ENCODE measurements around the gene PLA2G2A. TPM values are rescaled to one million over a fixed set of nuclear protein-coding genes. Genes with fewer than 3 reads are reported as not detected.

Gene PLA2G2A
- total RNA-seq, 1 donor from 2014 or later, result not detected

GRCh38 chr1:19942657-19943056, 36.8 kb downstream of the PLA2G2A start:
- H4K20me1 ChIP-seq (ENCODE audit: insufficient read depth, low read length), result no peaks in the 10 kb centered on the region
- DNase-seq (ENCODE audit: low read depth) (no peak), FAIRE-seq (no peak)
- H3K4me3 Mint-ChIP-seq (ENCODE audit: unreplicated experiment), result no peak overlapping the region
- no peaks in the 10 kb centered on the region for H3K9me3 ChIP-seq (ENCODE audit: insufficient read depth, low read depth, low read length)
- H3K9me3 Mint-ChIP-seq (ENCODE audit: unreplicated experiment), result peaks cover 9% of the 10 kb centered on the region
- H3K36me3 Mint-ChIP-seq (ENCODE audit: low read depth, unreplicated experiment), result no peaks in the 10 kb centered on the region
- no peak overlapping the region for H3K27ac Mint-ChIP-seq (ENCODE audit: unreplicated experiment)
- no peak for TF ChIP-seq CTCF (IDR thresholded peaks at IDR 0.05; ENCODE audit: insufficient read depth, low read depth, low read length)
- TF ChIP-seq EZH2 (IDR thresholded peaks at IDR 0.05; ENCODE audit: insufficient read depth, low read length), result no peak
- H3K4me2 ChIP-seq (ENCODE audit: low read length), result no peak overlapping the region
- H3K4me1 ChIP-seq (ENCODE audit: insufficient read depth, low read length), result no peaks in the 10 kb centered on the region
- H3K36me3 ChIP-seq (ENCODE audit: insufficient read depth, low read length), result no peaks in the 10 kb centered on the region
- no peak overlapping the region for H3K9ac ChIP-seq (ENCODE audit: low read length)
- no peak overlapping the region for H2AFZ ChIP-seq (ENCODE audit: low read depth, low read length)
- H3K27me3 Mint-ChIP-seq (ENCODE audit: low read depth, unreplicated experiment), result no peaks in the 10 kb centered on the region
- peaks cover 8% of the 10 kb centered on the region for H3K27me3 ChIP-seq (ENCODE audit: insufficient read depth, low read length)
- no peak overlapping the region for H3K27ac ChIP-seq (ENCODE audit: low read depth, low read length)
- H3K79me2 ChIP-seq (ENCODE audit: insufficient read depth, low read length), result no peaks in the 10 kb centered on the region
- no peak overlapping the region for H3K4me3 ChIP-seq (ENCODE audit: insufficient read depth, low read depth, low read length)
- H3K4me1 Mint-ChIP-seq (ENCODE audit: low read depth, unreplicated experiment), result no peaks in the 10 kb centered on the region

GRCh38 chr1:19942088-19942487, 37.3 kb downstream of the PLA2G2A start:
- no peaks in the 10 kb centered on the region for H3K36me3 Mint-ChIP-seq (ENCODE audit: low read depth, unreplicated experiment)
- Histone ChIP-seq H3K9me3 (ENCODE audit: insufficient read depth, low read depth, low read length) (no peaks in the 10 kb centered on the region), H3K27ac (ENCODE audit: low read depth, low read length) (no peak overlapping the region), H3K4me1 (ENCODE audit: insufficient read depth, low read length) (no peaks in the 10 kb centered on the region), H2AFZ (ENCODE audit: low read depth, low read length) (no peak overlapping the region), H4K20me1 (ENCODE audit: insufficient read depth, low read length) (no peaks in the 10 kb centered on the region), H3K79me2 (ENCODE audit: insufficient read depth, low read length) (no peaks in the 10 kb centered on the region), H3K4me3 (ENCODE audit: insufficient read depth, low read depth, low read length) (no peak overlapping the region), H3K36me3 (ENCODE audit: insufficient read depth, low read length) (no peaks in the 10 kb centered on the region), H3K9ac (ENCODE audit: low read length) (no peak overlapping the region), H3K4me2 (ENCODE audit: low read length) (no peak overlapping the region), H3K27me3 (ENCODE audit: insufficient read depth, low read length) (peaks cover 8% of the 10 kb centered on the region)
- peaks cover 9% of the 10 kb centered on the region for H3K9me3 Mint-ChIP-seq (ENCODE audit: unreplicated experiment)
- TF ChIP-seq EZH2 (IDR thresholded peaks at IDR 0.05; ENCODE audit: insufficient read depth, low read length) (no peak), CTCF (IDR thresholded peaks at IDR 0.05; ENCODE audit: insufficient read depth, low read depth, low read length) (no peak)
- H3K4me3 Mint-ChIP-seq (ENCODE audit: unreplicated experiment), result no peak overlapping the region
- no peak for FAIRE-seq
- H3K4me1 Mint-ChIP-seq (ENCODE audit: low read depth, unreplicated experiment), result no peaks in the 10 kb centered on the region
- no peak for DNase-seq (ENCODE audit: low read depth)
- no peaks in the 10 kb centered on the region for H3K27me3 Mint-ChIP-seq (ENCODE audit: low read depth, unreplicated experiment)
- H3K27ac Mint-ChIP-seq (ENCODE audit: unreplicated experiment), result no peak overlapping the region

- Mint-ChIP-seq H3K4me1 (ENCODE audit: low read depth, unreplicated experiment) (no peaks in the 10 kb centered on the region), H3K36me3 (ENCODE audit: low read depth, unreplicated experiment) (no peaks in the 10 kb centered on the region), H3K9me3 (ENCODE audit: unreplicated experiment) (peaks cover 9% of the 10 kb centered on the region), H3K27ac (ENCODE audit: unreplicated experiment) (no peak overlapping the region), H3K27me3 (ENCODE audit: low read depth, unreplicated experiment) (no peaks in the 10 kb centered on the region), H3K4me3 (ENCODE audit: unreplicated experiment) (no peak overlapping the region)
- FAIRE-seq, result no peak
- Histone ChIP-seq H3K27ac (ENCODE audit: low read depth, low read length) (no peak overlapping the region), H3K79me2 (ENCODE audit: insufficient read depth, low read length) (no peaks in the 10 kb centered on the region), H4K20me1 (ENCODE audit: insufficient read depth, low read length) (no peaks in the 10 kb centered on the region), H3K36me3 (ENCODE audit: insufficient read depth, low read length) (no peaks in the 10 kb centered on the region), H3K9me3 (ENCODE audit: insufficient read depth, low read depth, low read length) (no peaks in the 10 kb centered on the region), H3K4me1 (ENCODE audit: insufficient read depth, low read length) (no peaks in the 10 kb centered on the region), H3K4me2 (ENCODE audit: low read length) (no peak overlapping the region), H2AFZ (ENCODE audit: low read depth, low read length) (no peak overlapping the region), H3K9ac (ENCODE audit: low read length) (no peak overlapping the region), H3K4me3 (ENCODE audit: insufficient read depth, low read depth, low read length) (no peak overlapping the region), H3K27me3 (ENCODE audit: insufficient read depth, low read length) (peaks cover 6% of the 10 kb centered on the region)
- TF ChIP-seq CTCF (IDR thresholded peaks at IDR 0.05; ENCODE audit: insufficient read depth, low read depth, low read length) (no peak), EZH2 (IDR thresholded peaks at IDR 0.05; ENCODE audit: insufficient read depth, low read length) (no peak)
- DNase-seq (ENCODE audit: low read depth), result no peak
Observed at GRCh38 chr1:19941206-19941568, 38.2 kb downstream of the PLA2G2A start.

Data from astrocyte (in vitro differentiated cells and primary cell).